Naive thymus-derived CD4-positive, alpha-beta T cell (primary cell): ENCODE measurements around the gene HOXD9. TPM values are rescaled to one million over a fixed set of nuclear protein-coding genes. Genes with fewer than 3 reads are reported as not detected.
A peak's percentile ranks its signal among the peaks of the same experiment; 100 is the strongest.

ENCODE experiments used
- ATAC-seq: fragments of 150-1000 bp; cut with Tn5 transposase; 2 replicates; pipeline ENCODE4 v1.10.0; 2021; ENCODE audit warnings: mild to moderate bottlenecking, moderate library complexity
- CTCF ChIA-PET: fragments of 350-600 bp; sonication (Branson Sonifier 250); formaldehyde crosslinking; loops from one replicate; lab custom pipeline; 2021; ENCODE audit warnings: antibody characterized with exemption; lab: Charles Lee
- POLR2A ChIA-PET: fragments of 350-600 bp; sonication (Branson Sonifier 250); formaldehyde crosslinking; loops from one replicate; lab custom pipeline; 2021; ENCODE audit warnings: antibody characterized with exemption, inconsistent platforms; lab: Charles Lee
- DNase-seq, 9 donors: peaks; one replicate each; pipeline versions ENCODE4 v3.0.0 to v3.0.0-alpha.2; 2020 to 2022; ENCODE audit warnings: mixed read lengths in 1 of 9
- H3K27ac ChIP-seq: one replicate; pipeline ENCODE4 v1.7.0; 2013; ENCODE audit warnings: mild to moderate bottlenecking, low read depth, low read length, moderate library complexity
- H3K27me3 ChIP-seq, 2 donors: one replicate each; pipeline ENCODE4 v1.7.0; 2013; ENCODE audit warnings: low read length in 2 of 2, mild to moderate bottlenecking in 2 of 2, moderate library complexity in 2 of 2; ENCODE audit not compliant: control insufficient read depth in 2 of 2, insufficient read depth in 2 of 2
- H3K36me3 ChIP-seq, 3 experiments: 1 replicate in 2 of 3; 2 replicates in 1 of 3; pipeline ENCODE4 v1.7.0; 2013; ENCODE audit warnings: low read length in 3 of 3, mild to moderate bottlenecking in 3 of 3, moderate library complexity in 1 of 3; ENCODE audit not compliant: insufficient read depth in 3 of 3, control insufficient read depth in 2 of 3
- H3K4me1 ChIP-seq, 2 donors: one replicate each; pipeline ENCODE4 v1.7.0; 2013; ENCODE audit warnings: low read length in 2 of 2, mild to moderate bottlenecking in 2 of 2, moderate library complexity in 1 of 2; ENCODE audit not compliant: control insufficient read depth in 2 of 2, insufficient read depth in 2 of 2
- H3K4me3 ChIP-seq: 2 replicates; pipeline ENCODE4 v1.7.0; 2013; ENCODE audit warnings: mild to moderate bottlenecking, low read length
- H3K9me3 ChIP-seq, 3 experiments: 1 replicate in 2 of 3; 2 replicates in 1 of 3; pipeline ENCODE4 v1.7.0; 2013; ENCODE audit warnings: low read length in 3 of 3; ENCODE audit not compliant: control insufficient read depth in 2 of 3
- H3K27ac Mint-ChIP-seq, 9 donors: one replicate each; pipeline ENCODE4 v1.8.0; 2020 to 2022; ENCODE audit warnings: mixed read lengths in 9 of 9, mild to moderate bottlenecking in 8 of 9, moderate library complexity in 5 of 9, inconsistent platforms in 2 of 9
- H3K27me3 Mint-ChIP-seq, 5 donors: one replicate each; pipeline ENCODE4 v1.8.0; 2021 to 2022; ENCODE audit warnings: mixed read lengths in 5 of 5, mild to moderate bottlenecking in 1 of 5
- H3K36me3 Mint-ChIP-seq, 5 donors: one replicate each; pipeline ENCODE4 v1.8.0; 2020 to 2022; ENCODE audit warnings: mixed read lengths in 5 of 5, mild to moderate bottlenecking in 3 of 5, inconsistent platforms in 1 of 5
- H3K4me1 Mint-ChIP-seq, 7 donors: one replicate each; pipeline ENCODE4 v1.8.0; 2020 to 2022; ENCODE audit warnings: mixed read lengths in 7 of 7, mild to moderate bottlenecking in 3 of 7, inconsistent platforms in 1 of 7
- H3K4me3 Mint-ChIP-seq, 10 donors: one replicate each; pipeline ENCODE4 v1.8.0; 2020 to 2022; ENCODE audit warnings: mild to moderate bottlenecking in 10 of 10, mixed read lengths in 10 of 10, moderate library complexity in 6 of 10, inconsistent platforms in 2 of 10
- H3K9me3 Mint-ChIP-seq, 11 donors: one replicate each; pipeline ENCODE4 v1.8.0; 2020 to 2022; ENCODE audit warnings: mixed read lengths in 11 of 11, mild to moderate bottlenecking in 4 of 11, inconsistent platforms in 1 of 11, moderate library complexity in 1 of 11
- intact Hi-C, 2 donors: fragments of 100-400 bp; cut with micrococcal nuclease; formaldehyde crosslinking; loops; one replicate each; pipeline ENCODE4 v1.15.1; 2023
- polyA plus RNA-seq, 2 donors: library from polyadenylated mRNA; unstranded; fragments of 300-500 nt; fragmentation: Illumina TruSeq; gene quantifications; one replicate each; pipeline ENCODE4 v1.2.3, GENCODE V29; 2021
- total RNA-seq, 6 experiments: library from RNA in 5 of 6; stranded (reverse) in 5 of 6; gene quantifications; 1 replicate in 5 of 6; 2 replicates in 1 of 6; pipeline ENCODE4 v1.2.3 and lab custom pipeline; 2021 to 2026

Gene HOXD9
- total and polyA plus RNA-seq, 7 experiments from 2014 or later = not detected

GRCh38 chr2:176135035-176135440 is 12.5 kb downstream of the HOXD9 start:
- Mint-ChIP-seq H3K27me3 (peaks cover 86 to 91% (median 91%) of the 10 kb centered on the region in 5 donors), H3K36me3 (peaks cover 0 to 11% (median 1%) of the 10 kb centered on the region in 5 donors), H3K4me3 (peak overlapping the region in 7 of 10 donors; percentile 10 to 76 (median 69)), H3K4me1 (peaks cover 16 to 59% (median 53%) of the 10 kb centered on the region in 7 donors), H3K9me3 (peaks cover 0 to 58% (median 22%) of the 10 kb centered on the region in 11 donors), H3K27ac (no peak overlapping the region)
- no peaks in the 10 kb centered on the region for H3K36me3 ChIP-seq
- peaks cover 0 to 5% (median 0%) of the 10 kb centered on the region in 3 experiments for H3K9me3 ChIP-seq
- ChIA-PET CTCF (no interaction called here), POLR2A (no interaction called here)
- no peak for ATAC-seq
- no peak overlapping the region for H3K4me3 ChIP-seq
- H3K4me1 ChIP-seq = peaks cover 3 to 24% of the 10 kb centered on the region in 2 donors
- no peak for DNase-seq
- no peak overlapping the region for H3K27ac ChIP-seq
- peaks cover 43 to 74% of the 10 kb centered on the region in 2 donors for H3K27me3 ChIP-seq
- intact Hi-C loops = loop anchor here in 1 of 2 donors (10.0 kb wide), 1 partner anchor 1630 kb away; no protein-coding TSS in a partner anchor

- peaks cover 0 to 53% (median 22%) of the 10 kb centered on the region in 11 donors for H3K9me3 Mint-ChIP-seq
- H3K4me1 ChIP-seq = peaks cover 3 to 28% of the 10 kb centered on the region in 2 donors
- H3K27me3 ChIP-seq = peaks cover 33 to 77% of the 10 kb centered on the region in 2 donors
- no peak overlapping the region for H3K4me3 ChIP-seq
- H3K27ac Mint-ChIP-seq = no peak overlapping the region
- H3K4me1 Mint-ChIP-seq = peaks cover 7 to 60% (median 50%) of the 10 kb centered on the region in 7 donors
- ChIA-PET POLR2A (interaction anchor here (0.6 kb wide), 1 partner anchor 210 kb away, joined by 3 read pairs; no protein-coding TSS in a partner anchor), CTCF (no interaction called here)
- H3K27me3 Mint-ChIP-seq = peaks cover 86 to 93% (median 90%) of the 10 kb centered on the region in 5 donors
- H3K36me3 ChIP-seq = no peaks in the 10 kb centered on the region
- H3K4me3 Mint-ChIP-seq = peak overlapping the region in 8 of 10 donors; percentile 37 to 75 (median 68)
- no peak overlapping the region for H3K27ac ChIP-seq
- intact Hi-C loops = loop anchor here in 1 of 2 donors (10.0 kb wide), 1 partner anchor 1628 kb away; no protein-coding TSS in a partner anchor
- DNase-seq = peak in 1 of 9 donors; percentile 20
- H3K36me3 Mint-ChIP-seq = peaks cover 0 to 7% (median 1%) of the 10 kb centered on the region in 5 donors
- no peak for ATAC-seq
- H3K9me3 ChIP-seq = peaks cover 0 to 5% (median 0%) of the 10 kb centered on the region in 3 experiments
These were observed 14.1 kb downstream of the HOXD9 start for GRCh38 chr2:176136374-176137251.

GRCh38 chr2:176137252-176137580 is 14.7 kb downstream of the HOXD9 start:
- Mint-ChIP-seq H3K4me1 (peaks cover 7 to 56% (median 45%) of the 10 kb centered on the region in 7 donors), H3K4me3 (peak overlapping the region in 6 of 10 donors; percentile 35 to 50 (median 43)), H3K36me3 (peaks cover 0 to 7% (median 1%) of the 10 kb centered on the region in 5 donors), H3K27ac (no peak overlapping the region), H3K27me3 (peaks cover 86 to 94% (median 90%) of the 10 kb centered on the region in 5 donors), H3K9me3 (peaks cover 0 to 53% (median 22%) of the 10 kb centered on the region in 11 donors)
- Histone ChIP-seq H3K4me3 (no peak overlapping the region), H3K27ac (no peak overlapping the region), H3K9me3 (peaks cover 0 to 5% (median 0%) of the 10 kb centered on the region in 3 experiments), H3K36me3 (no peaks in the 10 kb centered on the region), H3K4me1 (peaks cover 3 to 28% of the 10 kb centered on the region in 2 donors), H3K27me3 (peaks cover 29 to 72% of the 10 kb centered on the region in 2 donors)
- intact Hi-C loops = loop anchor here in 1 of 2 donors (10.0 kb wide), 1 partner anchor 1628 kb away; no protein-coding TSS in a partner anchor
- POLR2A ChIA-PET = interaction anchor here (0.6 kb wide), 1 partner anchor 17 kb away, joined by 3 read pairs; no protein-coding TSS in a partner anchor
- DNase-seq (no peak), ATAC-seq (no peak)
- CTCF ChIA-PET = interaction anchor here (1.1 kb wide), 1 partner anchor 318 kb away, joined by 4 read pairs; no protein-coding TSS in a partner anchor

GRCh38 chr2:176137906-176138305 is 15.4 kb downstream of the HOXD9 start:
- POLR2A ChIA-PET = interaction anchor here (0.6 kb wide), 1 partner anchor 16 kb away, joined by 3 read pairs; no protein-coding TSS in a partner anchor
- H3K9me3 ChIP-seq = peaks cover 0 to 5% (median 0%) of the 10 kb centered on the region in 3 experiments
- Mint-ChIP-seq H3K27ac (peak overlapping the region in 1 of 9 donors; percentile 22), H3K4me1 (peaks cover 7 to 52% (median 42%) of the 10 kb centered on the region in 7 donors), H3K4me3 (peak overlapping the region in 2 of 10 donors; percentile 40 to 44), H3K36me3 (peaks cover 0 to 7% (median 1%) of the 10 kb centered on the region in 5 donors), H3K9me3 (peaks cover 0 to 51% (median 20%) of the 10 kb centered on the region in 11 donors), H3K27me3 (peaks cover 85 to 93% (median 90%) of the 10 kb centered on the region in 5 donors)
- intact Hi-C loops = loop anchor here in 1 of 2 donors (10.0 kb wide), 1 partner anchor 1627 kb away; no protein-coding TSS in a partner anchor
- peaks cover 24 to 65% of the 10 kb centered on the region in 2 donors for H3K27me3 ChIP-seq
- H3K27ac ChIP-seq = no peak overlapping the region
- DNase-seq = no peak
- ATAC-seq = no peak
- peaks cover 3 to 28% of the 10 kb centered on the region in 2 donors for H3K4me1 ChIP-seq
- CTCF ChIA-PET = interaction anchor here (1.1 kb wide), 1 partner anchor 317 kb away, joined by 4 read pairs; no protein-coding TSS in a partner anchor
- H3K36me3 ChIP-seq = no peaks in the 10 kb centered on the region
- H3K4me3 ChIP-seq = no peak overlapping the region

- Mint-ChIP-seq H3K36me3 (peaks cover 0 to 7% (median 1%) of the 10 kb centered on the region in 5 donors), H3K27ac (peak overlapping the region in 4 of 9 donors; percentile 9 to 71 (median 41)), H3K9me3 (peaks cover 0 to 48% (median 18%) of the 10 kb centered on the region in 11 donors), H3K4me3 (peak overlapping the region in 8 of 10 donors; percentile 4 to 62 (median 42)), H3K4me1 (peaks cover 7 to 52% (median 42%) of the 10 kb centered on the region in 7 donors), H3K27me3 (peaks cover 85 to 93% (median 90%) of the 10 kb centered on the region in 5 donors)
- CTCF ChIA-PET = interaction anchor here (0.8 to 2.9 kb wide), 3 partner anchors 316 to 512 kb away, joined by 4 to 16 read pairs (median 4); no protein-coding TSS in a partner anchor
- peaks cover 3 to 28% of the 10 kb centered on the region in 2 donors for H3K4me1 ChIP-seq
- ATAC-seq (no peak), DNase-seq (peak in 1 of 9 donors; percentile 10)
- H3K27ac ChIP-seq = no peak overlapping the region
- H3K27me3 ChIP-seq = peaks cover 24 to 59% of the 10 kb centered on the region in 2 donors
- H3K9me3 ChIP-seq = peaks cover 0 to 5% (median 0%) of the 10 kb centered on the region in 3 experiments
- intact Hi-C loops = loop anchor here in 1 of 2 donors (10.0 kb wide), 1 partner anchor 1626 kb away; no protein-coding TSS in a partner anchor
- no peaks in the 10 kb centered on the region for H3K36me3 ChIP-seq
- no peak overlapping the region for H3K4me3 ChIP-seq
- POLR2A ChIA-PET = no interaction called here
These were observed 16.0 kb downstream of the HOXD9 start for GRCh38 chr2:176138526-176138922.
